T-helper 2 cell (primary cell): Measurements from ENCODE around the gene GLMP.
A peak's percentile ranks its signal among the peaks of the same experiment; 100 is the strongest.

Experiments
- DNase-seq, 5 experiments: peaks; one replicate each; pipeline versions ENCODE4 v3.0.0 to v3.0.0-alpha.2; 2012 to 2022

The GLMP gene

GRCh38 chr1:156285437-156285836 is 10.0 kb downstream of the GLMP start:
- no peak for DNase-seq

DNA sequence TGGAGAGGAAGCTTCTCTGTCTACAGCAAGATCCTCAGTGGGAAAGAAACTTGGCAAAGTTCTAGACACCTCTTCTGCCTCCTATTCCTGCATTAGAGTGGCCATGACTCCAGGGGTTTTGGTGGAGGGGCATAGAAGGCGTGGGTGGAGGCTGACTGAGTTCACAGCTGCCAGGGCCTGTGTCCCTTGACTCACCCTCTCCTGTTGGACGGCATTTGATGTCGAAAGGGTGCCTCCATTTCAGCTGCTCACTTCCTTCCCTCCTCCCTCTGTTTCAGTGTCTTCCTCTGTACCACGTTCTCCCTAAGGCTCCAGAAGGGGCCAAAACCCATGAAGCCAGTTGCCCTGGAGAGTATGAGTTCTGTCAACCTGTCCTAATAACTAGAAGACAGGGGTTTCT is 10.7 kb downstream of the GLMP start:
- DNase-seq = no peak

- DNase-seq = no peak
Observed at GRCh38 chr1:156284112-156284511, 11.4 kb downstream of the GLMP start, which contains the start of gene TMEM79. Gene TMEM79 (plus strand): TSS chr1:156284325. CDS start chr1:156285227, 902 bp downstream.

GRCh38 chr1:156283521-156283920 is 12.0 kb downstream of the GLMP start:
- DNase-seq = no peak

- DNase-seq = peak; percentile 84 to 99 (median 95)
Observed at GRCh38 chr1:156282479-156283222, 12.8 kb downstream of the GLMP start, which contains the start of gene SMG5. Gene SMG5 (minus strand): TSS chr1:156282825. CDS start chr1:156282680, 145 bp downstream.

DNA sequence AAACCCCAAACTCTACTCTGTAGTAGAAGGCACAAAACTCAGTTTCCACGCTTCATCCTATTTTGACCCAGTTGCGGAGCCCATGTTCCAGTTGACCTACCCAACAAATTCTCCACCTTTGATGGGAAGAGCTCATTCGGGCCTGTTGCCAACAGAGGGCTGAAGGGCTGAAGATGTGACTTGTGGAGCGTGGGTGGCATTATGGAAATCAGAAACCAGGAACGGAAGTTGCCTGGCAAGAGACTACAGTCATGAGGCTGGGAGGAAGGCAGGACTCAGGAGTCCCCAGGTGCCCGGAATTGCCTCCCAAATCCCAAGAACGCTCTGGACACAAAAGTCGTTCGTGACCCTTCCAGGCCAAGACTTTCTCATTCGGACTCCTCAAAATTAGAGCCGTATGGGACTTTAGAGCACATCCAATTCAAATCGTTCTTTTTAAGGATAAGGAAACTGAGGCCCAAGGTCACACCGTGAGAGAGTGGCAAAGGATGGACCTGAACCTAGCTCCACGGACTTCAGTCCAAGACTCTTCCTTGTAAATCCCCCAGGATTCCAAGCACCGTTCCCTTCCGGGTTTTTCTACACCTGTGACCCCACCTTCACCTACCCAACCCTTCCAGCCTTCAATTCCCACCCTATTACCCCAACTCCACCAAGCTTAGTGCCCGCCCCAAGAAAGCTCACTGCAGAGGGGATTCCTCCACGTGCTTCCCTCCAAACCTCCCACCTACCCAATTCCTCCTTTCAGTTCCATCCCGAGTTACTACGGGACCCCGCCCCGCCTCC is 13.6 kb downstream of the GLMP start:
- DNase-seq = peak in 1 of 5 experiments; percentile 11

DNA sequence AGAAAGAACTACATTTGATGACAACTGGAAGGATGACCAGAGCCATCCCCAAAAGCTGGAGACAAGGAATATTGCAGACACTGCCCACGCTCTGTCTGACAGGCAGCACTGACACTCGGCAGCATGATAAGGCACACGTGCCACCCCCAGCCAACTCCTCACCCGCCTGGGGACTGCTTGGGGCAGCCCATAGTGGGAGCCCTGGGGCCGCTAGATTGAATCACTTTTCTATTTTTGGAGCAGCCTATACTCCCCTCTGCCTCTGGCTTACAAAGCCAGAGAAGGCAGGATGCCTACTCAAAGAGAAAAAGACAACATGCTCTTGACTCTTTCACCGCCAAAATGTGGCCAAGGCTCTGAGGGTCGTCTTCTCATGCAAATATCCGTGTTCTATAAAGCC is 14.2 kb downstream of the GLMP start:
- DNase-seq = peak in 2 of 5 experiments; percentile 24 to 68

- DNase-seq = no peak
Observed at GRCh38 chr1:156279837-156280236, 15.6 kb downstream of the GLMP start.

- DNase-seq = no peak
Observed at GRCh38 chr1:156276966-156277381, 18.5 kb downstream of the GLMP start.

DNA sequence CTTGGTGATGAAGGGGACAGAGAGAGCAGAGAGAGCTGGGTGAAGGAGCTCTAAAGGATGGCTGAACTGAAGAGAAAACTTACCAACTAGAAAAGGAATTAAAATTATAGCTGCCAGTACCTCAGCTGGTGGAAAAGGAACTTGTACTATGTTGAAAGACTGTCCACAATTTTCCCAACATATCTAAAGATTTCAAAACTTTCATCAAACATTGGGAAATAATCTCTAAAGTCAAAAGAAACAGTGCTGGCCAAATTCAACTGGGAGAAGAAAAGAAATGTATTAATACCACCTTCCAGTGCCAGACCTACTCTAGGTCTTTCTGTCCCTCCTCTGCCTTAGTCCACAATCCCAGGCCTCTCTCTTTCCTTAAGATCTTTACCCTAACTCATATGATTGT is 18.9 kb downstream of the GLMP start:
- DNase-seq = no peak

GRCh38 chr1:156270314-156270713 is 25.2 kb downstream of the GLMP start:
- no peak for DNase-seq

DNA sequence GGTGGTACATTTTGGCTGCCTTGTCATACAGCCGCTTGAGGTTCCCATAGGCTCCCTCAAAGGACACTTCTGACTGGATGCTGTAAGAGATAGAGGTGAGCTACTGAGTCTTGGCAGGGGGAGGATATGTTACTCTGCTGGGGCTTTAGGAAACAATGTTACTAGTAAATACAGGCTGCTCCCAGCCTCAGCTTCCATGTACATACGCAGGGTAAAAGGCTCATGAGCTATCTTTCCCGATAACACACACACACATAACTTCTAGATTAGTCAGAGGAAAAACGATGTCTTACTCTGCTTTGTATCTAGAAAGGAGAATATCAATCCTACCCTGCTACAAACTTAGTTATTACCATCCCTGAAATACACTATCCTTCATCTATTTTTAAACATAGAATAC is 27.1 kb downstream of the GLMP start:
- no peak for DNase-seq

DNA sequence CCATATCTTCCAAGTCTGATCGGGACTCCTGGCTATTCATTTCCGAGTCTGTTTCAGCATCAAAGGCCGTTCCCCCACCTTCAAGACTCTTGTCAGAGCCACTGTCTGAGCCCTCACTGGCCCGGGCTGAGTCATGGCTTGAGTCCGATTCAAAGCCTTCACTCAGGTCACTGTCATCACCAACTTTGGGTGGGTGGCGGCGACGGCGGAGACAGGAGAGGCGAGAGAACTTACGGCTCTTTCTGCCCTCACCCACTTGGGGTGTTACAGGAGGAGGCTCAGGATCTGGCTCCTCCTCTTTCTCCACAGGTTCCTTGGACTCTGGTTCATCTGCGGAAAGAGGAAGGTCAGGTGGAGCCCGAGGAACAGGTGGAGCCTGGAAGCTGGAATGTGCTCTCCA is 29.4 kb downstream of the GLMP start:
- no peak for DNase-seq

DNA sequence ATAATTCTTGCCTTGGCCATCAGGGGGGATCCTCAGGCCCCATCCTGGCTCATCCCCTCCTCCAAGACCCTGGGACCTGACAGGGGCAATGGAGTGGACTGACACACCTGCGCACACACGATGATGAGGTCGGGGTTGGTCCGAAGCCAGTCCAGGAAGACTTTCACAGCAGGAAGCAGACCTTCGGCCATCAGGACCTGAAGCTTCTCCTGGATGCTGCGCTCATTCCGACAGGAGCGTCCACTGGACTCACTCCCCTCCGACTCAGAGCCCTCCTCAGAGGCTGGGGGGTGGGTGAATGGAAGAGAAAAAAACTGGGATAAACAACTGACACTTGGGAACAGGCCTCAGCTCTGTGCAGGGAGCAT is 32.2 kb downstream of the GLMP start:
- no peak for DNase-seq

DNA sequence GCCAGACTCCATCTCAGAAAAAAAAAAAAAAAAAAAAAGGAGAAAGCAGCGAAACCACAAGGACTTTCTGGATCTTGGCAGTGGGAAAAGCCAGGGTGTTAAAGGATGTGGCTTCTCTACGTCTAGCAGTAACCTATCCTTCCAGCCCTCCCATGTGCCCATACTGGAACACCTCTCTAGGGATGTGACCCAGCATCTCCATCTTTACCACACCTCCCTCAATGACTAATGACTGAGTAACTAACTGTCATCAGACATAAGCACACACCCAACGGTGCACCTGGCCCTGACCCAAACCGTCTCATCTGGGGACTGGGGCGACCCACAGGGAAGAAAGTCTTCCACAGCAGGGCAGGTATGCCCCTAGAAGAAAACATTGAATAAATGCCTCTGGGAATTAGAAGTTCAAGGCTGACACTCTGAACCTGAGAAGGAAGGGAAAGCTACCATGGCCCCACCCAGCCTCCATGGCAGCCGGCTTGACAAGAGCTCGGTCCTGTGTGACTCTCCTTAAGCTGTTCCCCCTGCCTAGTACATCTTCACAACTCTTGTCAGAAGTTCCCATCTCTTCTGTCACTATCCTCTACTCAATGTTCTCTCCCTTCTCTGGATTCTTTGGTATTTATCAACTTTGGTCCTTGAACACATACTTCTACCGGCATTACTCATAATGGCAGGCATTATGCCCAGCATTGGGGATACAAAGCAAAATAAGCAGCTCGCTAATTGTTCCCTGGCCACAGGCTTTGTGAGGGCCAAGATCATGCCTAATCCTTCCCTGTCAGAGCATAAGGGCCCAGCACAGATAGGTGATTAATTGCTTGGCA is 32.8 kb downstream of the GLMP start:
- no peak for DNase-seq

GRCh38 chr1:156260896-156261295 is 34.6 kb downstream of the GLMP start:
- DNase-seq = no peak

GRCh38 chr1:156259805-156260204 is 35.7 kb downstream of the GLMP start:
- no peak for DNase-seq

- no peak for DNase-seq
Observed at GRCh38 chr1:156258859-156259258, 36.6 kb downstream of the GLMP start.

DNA sequence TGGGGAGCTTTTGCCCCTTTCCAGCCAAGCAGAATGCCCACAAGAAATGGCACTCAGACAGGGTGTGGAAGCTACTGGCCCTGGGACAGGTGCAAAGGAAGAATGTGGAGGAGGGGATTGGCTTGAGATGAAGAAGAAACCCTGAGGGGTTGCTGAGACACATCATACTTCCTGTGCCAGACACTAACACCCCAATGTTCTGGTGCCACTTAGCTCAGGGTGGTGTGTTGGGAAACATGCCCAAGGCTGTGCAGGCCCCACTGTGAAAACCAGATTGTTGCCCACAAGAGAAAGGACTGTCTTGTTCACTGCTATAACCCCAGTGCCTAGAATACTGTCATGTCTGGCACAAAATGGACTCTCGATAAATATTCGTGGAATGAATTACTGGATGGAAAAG is 37.8 kb downstream of the GLMP start:
- no peak for DNase-seq

GRCh38 chr1:156253634-156254033 is 41.8 kb downstream of the GLMP start:
- DNase-seq = no peak

DNA sequence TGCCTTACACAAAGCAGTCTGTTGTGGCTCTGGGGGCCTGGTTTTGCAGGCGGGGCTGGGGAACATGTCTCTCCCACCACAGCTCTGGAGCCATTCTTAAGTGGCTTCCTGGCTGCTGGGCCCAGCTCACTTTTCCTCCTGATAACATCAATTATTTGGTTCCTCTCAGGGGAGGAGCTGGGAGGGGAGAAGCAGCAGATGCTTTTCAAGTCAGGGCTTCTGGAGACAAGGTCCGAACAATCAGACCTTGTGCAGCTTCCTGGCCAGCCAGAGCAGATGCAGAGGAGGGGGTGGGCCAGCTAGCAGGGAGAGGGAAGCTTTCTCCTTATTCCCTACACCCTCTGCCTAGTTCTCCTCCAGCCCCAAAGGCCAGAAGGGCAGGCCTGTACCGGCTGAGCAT is 44.0 kb downstream of the GLMP start:
- DNase-seq = peak in 1 of 5 experiments; percentile 61

DNA sequence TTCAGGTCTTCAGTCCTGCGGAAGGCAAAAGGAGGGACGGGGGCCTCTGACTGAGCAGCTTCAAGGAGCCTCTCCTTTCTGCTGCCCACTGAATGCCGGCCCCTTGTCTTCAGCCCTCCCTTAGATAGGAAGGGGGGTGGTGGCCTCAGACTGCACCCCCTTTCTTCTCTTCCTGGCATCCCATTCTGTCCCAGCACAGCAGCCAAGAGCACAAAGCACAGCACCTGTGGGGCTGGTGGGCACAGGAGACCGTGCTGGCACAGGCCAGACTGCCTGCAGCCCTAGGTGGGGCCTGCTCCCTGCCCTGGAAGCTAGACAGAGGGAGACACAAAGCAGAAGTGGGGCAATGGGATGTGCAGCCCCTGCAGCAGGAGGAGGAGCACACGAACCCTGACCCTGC is 45.9 kb downstream of the GLMP start:
- DNase-seq = no peak

DNA sequence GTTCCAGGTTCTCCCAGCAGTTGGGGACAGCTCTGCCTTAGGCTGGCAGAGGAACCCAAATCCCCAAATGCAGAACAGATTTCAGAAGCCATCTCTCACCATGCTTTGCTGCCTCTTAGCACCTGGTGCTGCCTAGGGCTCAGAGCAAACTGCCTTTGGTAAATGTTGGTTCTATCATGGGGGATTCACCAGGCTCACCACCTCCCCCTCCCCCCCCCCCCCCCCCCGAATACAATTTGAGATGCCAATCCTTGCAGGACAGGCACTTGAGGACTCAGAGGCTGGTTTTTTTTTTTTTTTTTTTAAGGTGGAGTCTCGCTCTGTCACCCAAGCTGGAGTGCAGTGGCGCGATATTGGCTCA is 47.2 kb downstream of the GLMP start:
- no peak for DNase-seq
